ENCODE measurements around the gene ZNF365. TPM values are rescaled to one million over a fixed set of nuclear protein-coding genes. Genes with fewer than 3 reads are reported as not detected.
A peak's percentile ranks its signal among the peaks of the same experiment; 100 is the strongest.

Gene ZNF365
- polyA plus RNA-seq, 6 donors from 2014 or later: 0.12 TPM; not detected in 5

GRCh38 chr10:62442006-62442405 lies 67.8 kb downstream of the ZNF365 start:
- DNase-seq (no peak), ATAC-seq (ENCODE audit: low read depth in 2 of 2) (no peak)
- peaks cover 5 to 10% (median 8%) of the 10 kb centered on the region in 3 donors for H3K27me3 Mint-ChIP-seq
- H3K9me3 Mint-ChIP-seq: no peaks in the 10 kb centered on the region
- no peak overlapping the region for H3K27ac Mint-ChIP-seq
- no peak overlapping the region for H3K4me3 Mint-ChIP-seq
- peaks cover 2 to 5% (median 4%) of the 10 kb centered on the region in 3 donors for H3K4me1 Mint-ChIP-seq
- no peaks in the 10 kb centered on the region for H3K36me3 Mint-ChIP-seq

DNA sequence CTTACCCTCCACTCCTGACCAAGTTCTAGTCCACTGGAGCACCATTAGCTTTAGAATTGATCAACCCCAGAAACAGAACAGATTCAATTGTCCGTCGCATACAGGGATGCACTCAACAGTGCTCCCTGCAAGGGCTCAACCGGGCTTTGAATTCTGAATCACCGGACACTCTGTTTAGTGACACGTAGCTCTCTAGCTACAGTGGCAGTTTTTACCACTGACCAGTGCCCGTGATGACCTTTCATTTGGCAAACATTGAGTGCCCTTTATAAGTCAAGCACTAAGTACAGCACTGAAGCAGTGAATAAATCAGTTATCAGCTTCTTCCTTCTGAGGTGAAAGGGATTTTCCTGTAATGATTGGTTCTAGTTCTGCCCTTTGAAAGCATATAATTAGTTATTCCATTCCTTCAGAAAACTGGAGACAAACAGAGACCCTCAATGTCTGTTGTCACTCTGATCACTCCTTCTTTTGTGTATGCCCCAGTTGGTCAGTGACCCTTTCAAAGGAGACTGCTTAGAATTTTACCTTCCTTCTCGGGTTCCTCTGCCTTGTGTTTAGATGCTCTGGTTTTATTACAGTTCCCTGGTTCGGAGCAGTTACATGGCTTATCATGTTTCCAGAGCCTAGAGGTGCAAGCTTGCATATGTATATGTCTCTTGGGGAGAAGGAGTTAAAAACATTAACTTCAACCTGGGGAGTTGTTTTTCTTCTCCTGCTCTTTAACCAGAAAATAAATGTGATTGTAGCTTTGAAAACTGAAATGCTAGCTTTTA lies 68.9 kb downstream of the ZNF365 start:
- ATAC-seq (ENCODE audit: low read depth in 2 of 2) (no peak), DNase-seq (no peak)
- Mint-ChIP-seq H3K27me3 (peaks cover 0 to 13% (median 8%) of the 10 kb centered on the region in 3 donors), H3K4me3 (no peak overlapping the region), H3K4me1 (no peaks in the 10 kb centered on the region), H3K27ac (peak overlapping the region in 1 of 6 donors; percentile 20), H3K9me3 (no peaks in the 10 kb centered on the region), H3K36me3 (no peaks in the 10 kb centered on the region)

GRCh38 chr10:62443866-62444265 lies 69.7 kb downstream of the ZNF365 start:
- no peak for ATAC-seq (ENCODE audit: low read depth in 2 of 2)
- no peak for DNase-seq
- Mint-ChIP-seq H3K27ac (no peak overlapping the region), H3K4me3 (no peak overlapping the region), H3K36me3 (no peaks in the 10 kb centered on the region), H3K27me3 (peaks cover 0 to 18% (median 8%) of the 10 kb centered on the region in 3 donors), H3K9me3 (no peaks in the 10 kb centered on the region), H3K4me1 (no peaks in the 10 kb centered on the region)

GRCh38 chr10:62446627-62447026 lies 72.5 kb downstream of the ZNF365 start:
- H3K36me3 Mint-ChIP-seq: no peaks in the 10 kb centered on the region
- H3K4me1 Mint-ChIP-seq: peaks cover 10 to 19% (median 14%) of the 10 kb centered on the region in 3 donors
- H3K27me3 Mint-ChIP-seq: peaks cover 0 to 18% (median 8%) of the 10 kb centered on the region in 3 donors
- no peak for DNase-seq
- no peak for ATAC-seq (ENCODE audit: low read depth in 2 of 2)
- no peak overlapping the region for H3K4me3 Mint-ChIP-seq
- no peaks in the 10 kb centered on the region for H3K9me3 Mint-ChIP-seq
- peak overlapping the region in 1 of 6 donors; percentile 26 for H3K27ac Mint-ChIP-seq

- Mint-ChIP-seq H3K27me3 (peaks cover 0 to 7% (median 0%) of the 10 kb centered on the region in 3 donors), H3K9me3 (peaks cover 0 to 2% (median 0%) of the 10 kb centered on the region in 7 donors), H3K4me1 (peaks cover 21 to 29% (median 24%) of the 10 kb centered on the region in 3 donors), H3K4me3 (peak overlapping the region in 7 of 8 donors; percentile 1 to 88 (median 60)), H3K27ac (peak overlapping the region; percentile 49 to 95 (median 68)), H3K36me3 (no peaks in the 10 kb centered on the region)
- ATAC-seq (ENCODE audit: low read depth in 2 of 2): peak; percentile 89 to 90
- peak; percentile 43 for DNase-seq
Observed at GRCh38 chr10:62450912-62451610, 76.9 kb downstream of the ZNF365 start.

GRCh38 chr10:62451611-62451975 lies 77.4 kb downstream of the ZNF365 start:
- H3K36me3 Mint-ChIP-seq: no peaks in the 10 kb centered on the region
- H3K4me3 Mint-ChIP-seq: peak overlapping the region in 6 of 8 donors; percentile 41 to 88 (median 68)
- H3K4me1 Mint-ChIP-seq: peaks cover 26 to 34% (median 29%) of the 10 kb centered on the region in 3 donors
- peak overlapping the region in 5 of 6 donors; percentile 49 to 95 (median 79) for H3K27ac Mint-ChIP-seq
- DNase-seq: no peak
- H3K9me3 Mint-ChIP-seq: peaks cover 0 to 2% (median 0%) of the 10 kb centered on the region in 7 donors
- no peak for ATAC-seq (ENCODE audit: low read depth in 2 of 2)
- H3K27me3 Mint-ChIP-seq: peaks cover 0 to 7% (median 0%) of the 10 kb centered on the region in 3 donors

Other genes starting within 250 kb of the ZNF365 start
- under 1 TPM; 0.04 to 0.73 (median 0.17) TPM for gene RTKN2, start 105.5 kb upstream of the ZNF365 start, polyA plus RNA-seq (ENCODE audit: low read depth in 6 of 6)